Thyroid gland (tissue), 4 donors: ENCODE measurements around the gene ZNF496. TPM values are rescaled to one million over a fixed set of nuclear protein-coding genes. Genes with fewer than 3 reads are reported as not detected.

Source experiments
- DNase-seq, 2 donors: peaks; one replicate each; pipeline ENCODE4 v3.0.0-alpha.2; 2019
- H3K27ac ChIP-seq, 3 donors: fragments of 200-600 bp; sonication (generic); 1 replicate in 2 of 3; 2 replicates in 1 of 3; pipeline ENCODE4 v1.5.1; 2016 to 2019; ENCODE audit warnings: mild to moderate bottlenecking in 1 of 3, moderate library complexity in 1 of 3
- H3K27me3 ChIP-seq: fragments of 200-600 bp; sonication (generic); one replicate; pipeline ENCODE4 v1.5.1; 2019
- H3K36me3 ChIP-seq, 2 donors: fragments of 200-600 bp; sonication (generic); one replicate each; pipeline ENCODE4 v1.5.1; 2016 to 2019
- H3K4me1 ChIP-seq, 2 donors: fragments of 200-600 bp; sonication (generic); one replicate each; pipeline ENCODE4 v1.5.1; 2017 to 2019
- H3K4me3 ChIP-seq, 3 donors: fragments of 200-600 bp; sonication (generic); replicated peaks in 1 of 3; 1 replicate in 2 of 3; 2 replicates in 1 of 3; pipeline ENCODE4 v1.5.1; 2016; ENCODE audit warnings: mild to moderate bottlenecking in 1 of 3
- H3K9me3 ChIP-seq: fragments of 200-600 bp; sonication (generic); one replicate; pipeline ENCODE4 v1.5.1; 2017
- POLR2A ChIP-seq, 2 donors: fragments of 450-650 bp; IDR thresholded peaks; one replicate each; pipeline ENCODE4 v1.6.1; 2017; ENCODE audit warnings: antibody characterized with exemption in 2 of 2, mild to moderate bottlenecking in 2 of 2, moderate library complexity in 1 of 2
- WGBS, 2 donors: methylation state at CpG; one replicate each; pipeline ENCODE4 v1.1.5; 2017; 5-methylcytosine and 5-hydroxymethylcytosine counted together
- intact Hi-C: fragments of 100-400 bp; cut with DNase I; formaldehyde crosslinking; loops from one replicate; pipeline ENCODE4 v1.15.1; 2023
- total RNA-seq, 4 donors: library from RNA; depleted of rRNA; stranded (reverse); fragments of >200 nt; gene quantifications; one replicate each; pipeline ENCODE4 v1.2.3, GENCODE V29; 2016
- TF ChIP-seq, protein P1 (sequence below), 6 experiments: fragments of 200-600 bp in 3 of 6; fragments of 450-650 bp in 3 of 6; sonication (generic) in 3 of 6; IDR thresholded peaks; one replicate each; pipeline ENCODE4 v1.5.1; 2016 to 2019; ENCODE audit warnings: antibody characterized with exemption in 6 of 6, mild to moderate bottlenecking in 2 of 6, inconsistent platforms in 1 of 6, moderate library complexity in 1 of 6

ZNF496 gene
- total RNA-seq, 4 donors from 2014 or later = 34.0 to 78.6 (median 51.9) TPM

DNA sequence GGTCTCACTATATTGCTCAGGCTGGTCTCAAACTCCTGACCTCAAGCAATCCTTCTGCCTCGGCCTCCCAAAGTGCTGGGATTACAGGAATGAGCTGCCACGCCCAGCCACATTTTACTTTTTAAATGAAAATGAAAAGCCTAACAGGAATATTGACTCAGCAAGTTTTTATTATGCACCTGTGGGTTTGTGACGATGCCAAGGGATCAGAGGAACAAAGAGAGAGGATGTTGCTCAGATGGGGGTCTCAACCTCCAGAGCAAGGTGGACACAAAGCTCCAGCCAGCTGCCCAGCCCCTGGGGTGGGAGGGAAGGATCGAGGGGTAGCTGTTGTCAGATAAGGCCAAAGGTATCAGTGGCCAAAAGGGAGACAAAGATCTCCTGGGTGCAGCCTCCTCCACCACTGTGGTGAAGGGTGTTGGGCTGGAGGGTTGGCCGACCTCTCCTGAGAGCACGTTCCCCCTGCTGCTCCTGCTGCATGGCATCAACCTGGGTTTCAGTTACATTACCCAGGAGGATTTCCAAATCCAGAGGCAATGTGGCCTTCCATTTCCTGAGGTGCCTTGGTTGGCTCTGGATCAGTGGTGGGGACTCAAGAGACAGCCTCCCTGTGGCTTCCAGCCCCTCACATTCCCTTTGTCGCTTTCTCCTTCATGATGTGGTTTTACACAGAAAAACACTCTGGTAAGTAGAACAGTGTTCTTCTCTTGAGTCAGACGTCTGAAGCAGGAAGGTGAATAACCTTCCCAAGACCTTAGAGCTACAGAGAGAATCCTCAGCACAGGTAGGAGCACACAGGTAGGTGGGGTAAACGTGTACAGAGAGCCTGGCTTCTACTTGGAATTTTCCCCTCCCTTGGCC, 34.2 kb downstream of the ZNF496 start:
- intact Hi-C loops = no loop called here
- Histone ChIP-seq H3K9me3 (no peaks in the 10 kb centered on the region), H3K4me1 (no peaks in the 10 kb centered on the region), H3K4me3 (no peak overlapping the region), H3K27me3 (no peaks in the 10 kb centered on the region), H3K27ac (no peak overlapping the region), H3K36me3 (peaks cover 12 to 15% of the 10 kb centered on the region in 2 donors)
- TF ChIP-seq POLR2A (IDR thresholded peaks at IDR 0.05) = no peak
- TF ChIP-seq, protein P1, sequence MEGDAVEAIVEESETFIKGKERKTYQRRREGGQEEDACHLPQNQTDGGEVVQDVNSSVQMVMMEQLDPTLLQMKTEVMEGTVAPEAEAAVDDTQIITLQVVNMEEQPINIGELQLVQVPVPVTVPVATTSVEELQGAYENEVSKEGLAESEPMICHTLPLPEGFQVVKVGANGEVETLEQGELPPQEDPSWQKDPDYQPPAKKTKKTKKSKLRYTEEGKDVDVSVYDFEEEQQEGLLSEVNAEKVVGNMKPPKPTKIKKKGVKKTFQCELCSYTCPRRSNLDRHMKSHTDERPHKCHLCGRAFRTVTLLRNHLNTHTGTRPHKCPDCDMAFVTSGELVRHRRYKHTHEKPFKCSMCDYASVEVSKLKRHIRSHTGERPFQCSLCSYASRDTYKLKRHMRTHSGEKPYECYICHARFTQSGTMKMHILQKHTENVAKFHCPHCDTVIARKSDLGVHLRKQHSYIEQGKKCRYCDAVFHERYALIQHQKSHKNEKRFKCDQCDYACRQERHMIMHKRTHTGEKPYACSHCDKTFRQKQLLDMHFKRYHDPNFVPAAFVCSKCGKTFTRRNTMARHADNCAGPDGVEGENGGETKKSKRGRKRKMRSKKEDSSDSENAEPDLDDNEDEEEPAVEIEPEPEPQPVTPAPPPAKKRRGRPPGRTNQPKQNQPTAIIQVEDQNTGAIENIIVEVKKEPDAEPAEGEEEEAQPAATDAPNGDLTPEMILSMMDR (IDR thresholded peaks at IDR 0.05) = no peak
- no peak for DNase-seq
- WGBS, 2 donors = 79 to 87% methylated on average over 9 of the region's 9 CpGs

DNA sequence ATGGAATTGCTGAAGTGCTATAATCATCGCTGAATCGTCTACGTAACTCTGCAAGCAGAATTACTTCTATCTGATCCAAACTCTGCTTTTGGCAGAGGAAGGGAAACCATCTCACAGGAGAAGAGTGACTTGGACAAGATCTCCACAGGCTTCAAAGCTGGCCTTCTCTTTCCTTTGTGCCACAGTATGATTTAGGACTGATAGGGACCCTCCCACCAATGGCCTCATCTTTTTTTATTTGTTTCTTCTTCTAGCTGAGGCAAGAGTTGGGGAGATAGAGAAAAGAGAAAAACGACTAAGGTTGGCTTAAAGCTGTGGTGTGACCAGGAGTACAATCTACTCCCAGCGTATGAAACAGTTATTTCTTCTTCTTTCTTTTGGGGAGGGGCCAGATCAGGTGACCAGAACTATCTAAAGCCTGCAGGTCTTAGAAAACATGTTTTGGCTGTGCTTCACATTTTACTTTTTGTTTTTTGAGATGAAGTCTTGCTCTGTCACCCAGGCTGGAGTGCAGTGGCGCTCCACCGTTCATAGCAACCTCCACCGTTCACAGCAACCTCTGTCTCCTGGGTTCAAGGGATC, 35.0 kb downstream of the ZNF496 start:
- Histone ChIP-seq H3K27ac (no peak overlapping the region), H3K9me3 (no peaks in the 10 kb centered on the region), H3K4me1 (no peaks in the 10 kb centered on the region), H3K27me3 (no peaks in the 10 kb centered on the region), H3K36me3 (peaks cover 12 to 15% of the 10 kb centered on the region in 2 donors), H3K4me3 (no peak overlapping the region)
- WGBS, 2 donors = 91 to 94% methylated on average over 8 of the region's 8 CpGs
- DNase-seq = no peak
- no peak for TF ChIP-seq POLR2A (IDR thresholded peaks at IDR 0.05)
- TF ChIP-seq, protein P1 (IDR thresholded peaks at IDR 0.05) = no peak
- intact Hi-C loops = no loop called here

DNA sequence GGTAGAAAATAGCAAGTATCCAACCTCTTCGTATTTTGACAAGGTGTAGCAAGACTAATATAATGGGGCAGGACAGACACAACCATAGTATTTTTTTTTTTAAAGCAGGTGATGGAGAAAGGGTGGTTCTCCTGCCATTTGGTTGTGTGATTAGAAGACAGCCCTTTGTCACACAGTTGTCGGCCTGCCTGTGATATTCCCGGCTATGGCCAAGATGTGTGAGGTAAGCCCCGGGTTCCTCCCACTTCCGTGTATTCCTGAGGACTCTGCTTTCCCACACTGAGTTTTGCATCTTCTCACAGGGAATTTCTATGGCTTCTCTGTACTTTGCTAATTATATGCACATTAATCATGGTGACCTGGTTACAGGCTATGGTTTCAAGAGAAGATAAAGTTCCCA, 35.9 kb downstream of the ZNF496 start:
- TF ChIP-seq, protein P1 (IDR thresholded peaks at IDR 0.05) = no peak
- TF ChIP-seq POLR2A (IDR thresholded peaks at IDR 0.05) = no peak
- no peaks in the 10 kb centered on the region for H3K27me3 ChIP-seq
- WGBS, 2 donors = 39 to 60% methylated on average over 5 of the region's 5 CpGs
- intact Hi-C loops = no loop called here
- no peak for DNase-seq
- no peak overlapping the region for H3K4me3 ChIP-seq
- H3K36me3 ChIP-seq = peaks cover 7 to 14% of the 10 kb centered on the region in 2 donors
- no peaks in the 10 kb centered on the region for H3K4me1 ChIP-seq
- H3K27ac ChIP-seq = no peak overlapping the region
- H3K9me3 ChIP-seq = no peaks in the 10 kb centered on the region

DNA sequence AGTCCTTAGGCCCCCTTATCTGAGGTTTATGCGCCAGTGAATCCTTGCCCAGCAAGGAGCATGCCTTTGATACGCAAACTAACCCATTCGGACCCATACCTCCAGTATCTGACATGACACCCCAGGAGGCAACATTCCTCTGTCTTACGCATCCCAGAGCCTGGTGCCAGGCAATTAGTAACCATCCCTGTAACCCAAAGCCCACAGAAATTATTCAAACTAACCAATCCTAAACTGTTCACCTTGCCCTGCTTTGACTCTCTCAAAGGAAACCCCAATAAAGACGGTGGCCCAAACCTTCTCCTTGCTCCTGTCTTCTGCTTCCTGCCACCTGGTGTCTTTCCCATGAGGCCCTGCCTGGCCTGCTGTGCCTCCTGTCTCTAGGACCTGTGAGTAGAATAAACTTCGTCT, 36.4 kb downstream of the ZNF496 start:
- Histone ChIP-seq H3K9me3 (no peaks in the 10 kb centered on the region), H3K27me3 (no peaks in the 10 kb centered on the region), H3K4me3 (no peak overlapping the region), H3K4me1 (no peaks in the 10 kb centered on the region), H3K27ac (no peak overlapping the region), H3K36me3 (peaks cover 3 to 10% of the 10 kb centered on the region in 2 donors)
- peak in 1 of 2 donors; percentile 11 for DNase-seq
- intact Hi-C loops = no loop called here
- WGBS, 2 donors = 44 to 47% methylated on average over 6 of the region's 6 CpGs
- TF ChIP-seq POLR2A (IDR thresholded peaks at IDR 0.05) = no peak
- TF ChIP-seq, protein P1 (IDR thresholded peaks at IDR 0.05) = no peak

DNA sequence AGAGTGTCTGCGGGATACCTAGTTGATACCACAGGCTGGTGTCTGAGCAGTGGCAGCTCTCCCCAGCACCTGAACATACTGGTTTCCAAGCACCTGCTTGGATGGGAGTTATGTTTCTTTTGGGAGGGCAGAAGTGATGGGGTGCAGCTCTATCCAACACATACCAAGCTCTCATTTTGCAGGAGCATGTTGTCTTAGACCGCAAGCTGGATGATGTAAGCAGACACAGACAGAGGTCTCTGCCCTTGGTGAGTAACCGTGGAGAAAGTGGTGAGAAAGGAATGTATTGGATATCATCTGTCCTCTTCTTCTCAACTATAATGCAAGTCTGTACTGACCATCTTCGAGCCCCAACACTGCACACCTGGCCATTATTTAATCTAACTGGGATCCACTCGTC, 37.4 kb downstream of the ZNF496 start:
- Histone ChIP-seq H3K9me3 (no peaks in the 10 kb centered on the region), H3K27ac (no peak overlapping the region), H3K27me3 (no peaks in the 10 kb centered on the region), H3K4me3 (no peak overlapping the region), H3K4me1 (no peaks in the 10 kb centered on the region), H3K36me3 (peaks cover 0 to 2% of the 10 kb centered on the region in 2 donors)
- intact Hi-C loops = no loop called here
- no peak for DNase-seq
- TF ChIP-seq, protein P1 (IDR thresholded peaks at IDR 0.05) = no peak
- no peak for TF ChIP-seq POLR2A (IDR thresholded peaks at IDR 0.05)
- WGBS, 2 donors = 82 to 86% methylated on average over 5 of the region's 5 CpGs
